ENCODE measurements around the gene IFNG. TPM values are rescaled to one million over a fixed set of nuclear protein-coding genes. Genes with fewer than 3 reads are reported as not detected.
"Not testable (repeated sequence)": the region's sequence is repeated elsewhere in the genome, so short reads cannot be mapped to it uniquely, and the experiment has no call there.

The IFNG gene
- total RNA-seq (1.2 TPM), polyA plus RNA-seq (1.9 TPM)
- long read RNA-seq, donor 1, result 0 reads
- long read RNA-seq, donor 2, result 0 reads
- long read RNA-seq, donor 3, result 0 reads
- long read RNA-seq, donor 4, result 0 reads
- long read RNA-seq, donor 5, partial matches to known transcripts, result 0 of 1 reads
- long read RNA-seq, donor 5, other reads (novel, unspliced or antisense), result 0 of 1 reads
- long read RNA-seq, donor 6, result 0 reads
- long read RNA-seq, donor 7, result 0 reads
- long read RNA-seq, donor 8, result 0 reads
- long read RNA-seq, donor 9, result 0 reads
- long read RNA-seq, donor 10, result 0 reads

DNA sequence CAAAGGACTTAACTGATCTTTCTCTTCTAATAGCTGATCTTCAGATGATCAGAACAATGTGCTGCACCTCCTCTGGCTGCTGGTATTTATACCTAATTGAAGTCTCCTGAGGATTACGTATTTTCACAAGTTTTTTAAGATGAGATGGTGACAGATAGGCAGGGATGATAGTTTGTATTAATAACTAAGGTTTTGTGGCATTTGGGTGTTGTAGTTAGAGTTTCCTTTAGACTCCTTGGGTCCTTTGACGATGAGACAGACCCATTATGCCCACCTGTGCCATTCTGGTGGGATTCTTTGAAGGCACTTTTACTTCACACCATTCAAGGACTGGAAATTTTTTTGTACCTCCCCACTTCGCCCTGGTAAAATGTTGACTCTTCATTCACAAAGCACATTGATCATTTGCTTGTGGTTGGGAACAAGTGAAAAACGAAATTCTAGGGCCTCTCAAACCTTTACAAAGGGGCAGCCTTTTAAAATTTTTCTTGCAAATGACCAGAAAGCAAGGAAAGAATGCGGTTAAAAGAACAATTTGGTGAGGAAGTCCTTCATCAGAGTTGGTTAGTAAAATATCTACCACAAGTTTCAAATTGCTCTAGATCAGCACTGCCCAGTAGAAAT, at the start of gene IFNG:
Gene IFNG (minus strand): TSS at position 60 of the 624 bp plus-strand sequence. CDS start 125 bp downstream, outside the sequence.
- DNase-seq (ENCODE audit: low read depth in 6 of 9, low spot score in 9 of 9), result no peak
- no peaks in the 10 kb centered on the region for H3K4me1 ChIP-seq (ENCODE audit: control insufficient read depth in 2 of 2, insufficient read depth in 2 of 2, low read length in 2 of 2)
- H3K4me3 ChIP-seq (ENCODE audit: low read length in 2 of 2), result no peak within 1 kb of the TSS
- no peaks in the 10 kb centered on the region for H3K36me3 ChIP-seq (ENCODE audit: control insufficient read depth in 2 of 2, insufficient read depth in 2 of 2, low read length in 1 of 2)
- H3K9me3 ChIP-seq (ENCODE audit: control insufficient read depth in 2 of 2, insufficient read depth in 1 of 2, low read length in 1 of 2), result no peaks in the 10 kb centered on the region
- no peaks in the 10 kb centered on the region for H3K27me3 ChIP-seq (ENCODE audit: control insufficient read depth in 2 of 2, insufficient read depth in 1 of 2, low read length in 1 of 2)
- no peak within 1 kb of the TSS for H3K27ac ChIP-seq (ENCODE audit: low read depth in 1 of 2, low read length in 1 of 2)
- WGBS, result 88% methylated on average over 5 of the region's 5 CpGs

GRCh38 chr12:68209048-68209728, 49.6 kb upstream of the IFNG start:
- H3K9me3 ChIP-seq (ENCODE audit: control insufficient read depth in 2 of 2, insufficient read depth in 1 of 2, low read length in 1 of 2); H3K27ac ChIP-seq (ENCODE audit: low read depth in 1 of 2, low read length in 1 of 2); DNase-seq (ENCODE audit: low read depth in 6 of 9, low spot score in 9 of 9); H3K4me1 ChIP-seq (ENCODE audit: control insufficient read depth in 2 of 2, insufficient read depth in 2 of 2, low read length in 2 of 2); H3K4me3 ChIP-seq (ENCODE audit: low read length in 2 of 2); H3K27me3 ChIP-seq (ENCODE audit: control insufficient read depth in 2 of 2, insufficient read depth in 1 of 2, low read length in 1 of 2); H3K36me3 ChIP-seq (ENCODE audit: control insufficient read depth in 2 of 2, insufficient read depth in 2 of 2, low read length in 1 of 2): not testable (repeated sequence)
- WGBS, result 88% methylated on average over 12 of the region's 12 CpGs

DNA sequence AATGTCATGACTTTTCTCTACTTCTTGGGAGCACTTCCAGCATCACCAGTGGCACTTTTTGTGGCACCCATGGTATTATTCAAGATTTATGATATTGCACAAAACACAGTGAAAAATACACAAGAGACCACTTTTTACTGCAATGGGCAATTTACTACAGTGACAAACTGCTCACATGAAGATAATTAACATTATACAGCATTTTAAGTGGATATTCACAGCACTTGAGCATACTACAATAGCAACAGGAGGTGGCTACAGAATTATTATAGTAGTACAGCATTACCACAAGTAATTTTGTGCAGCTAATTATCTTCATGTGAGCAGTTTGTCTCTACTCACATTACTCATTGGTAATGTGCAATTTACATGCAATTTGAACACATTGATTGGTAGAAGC, 47.7 kb upstream of the IFNG start:
- H3K4me3 ChIP-seq (ENCODE audit: low read length in 2 of 2), result no peak overlapping the region
- H3K9me3 ChIP-seq (ENCODE audit: control insufficient read depth in 2 of 2, insufficient read depth in 1 of 2, low read length in 1 of 2), result no peaks in the 10 kb centered on the region
- no peak overlapping the region for H3K27ac ChIP-seq (ENCODE audit: low read depth in 1 of 2, low read length in 1 of 2)
- no peaks in the 10 kb centered on the region for H3K36me3 ChIP-seq (ENCODE audit: control insufficient read depth in 2 of 2, insufficient read depth in 2 of 2, low read length in 1 of 2)
- H3K27me3 ChIP-seq (ENCODE audit: control insufficient read depth in 2 of 2, insufficient read depth in 1 of 2, low read length in 1 of 2), result no peaks in the 10 kb centered on the region
- H3K4me1 ChIP-seq (ENCODE audit: control insufficient read depth in 2 of 2, insufficient read depth in 2 of 2, low read length in 2 of 2), result peaks cover 0 to 2% of the 10 kb centered on the region in 2 donors
- no peak for DNase-seq (ENCODE audit: low read depth in 6 of 9, low spot score in 9 of 9)

GRCh38 chr12:68206446-68206845, 46.9 kb upstream of the IFNG start:
- no peaks in the 10 kb centered on the region for H3K9me3 ChIP-seq (ENCODE audit: control insufficient read depth in 2 of 2, insufficient read depth in 1 of 2, low read length in 1 of 2)
- no peak overlapping the region for H3K27ac ChIP-seq (ENCODE audit: low read depth in 1 of 2, low read length in 1 of 2)
- peaks cover 0 to 2% of the 10 kb centered on the region in 2 donors for H3K4me1 ChIP-seq (ENCODE audit: control insufficient read depth in 2 of 2, insufficient read depth in 2 of 2, low read length in 2 of 2)
- H3K36me3 ChIP-seq (ENCODE audit: control insufficient read depth in 2 of 2, insufficient read depth in 2 of 2, low read length in 1 of 2), result no peaks in the 10 kb centered on the region
- no peaks in the 10 kb centered on the region for H3K27me3 ChIP-seq (ENCODE audit: control insufficient read depth in 2 of 2, insufficient read depth in 1 of 2, low read length in 1 of 2)
- WGBS, result 55% methylated on average over 1 of the region's 1 CpG
- no peak for DNase-seq (ENCODE audit: low read depth in 6 of 9, low spot score in 9 of 9)
- H3K4me3 ChIP-seq (ENCODE audit: low read length in 2 of 2), result no peak overlapping the region

DNA sequence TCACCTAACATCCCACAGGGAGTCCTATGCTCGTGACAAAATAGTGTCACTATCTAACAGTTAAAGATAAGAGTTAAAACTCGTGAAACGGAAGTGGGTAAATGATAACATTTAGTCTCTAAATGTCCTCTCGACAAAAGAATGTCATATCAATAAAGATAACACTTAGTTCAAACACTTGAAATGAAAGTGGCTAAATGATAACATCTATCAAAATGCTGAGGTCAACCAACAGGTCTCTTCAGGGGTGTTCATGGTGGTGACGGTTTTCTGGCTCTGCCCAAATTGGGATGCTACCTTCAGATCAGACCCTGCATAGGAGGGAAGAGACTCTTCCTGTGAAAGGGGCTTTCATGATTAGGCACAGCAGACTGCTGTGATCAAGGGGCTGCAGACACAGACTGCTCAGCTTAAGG, 43.9 kb upstream of the IFNG start:
- H3K4me3 ChIP-seq (ENCODE audit: low read length in 2 of 2), result no peak overlapping the region
- H3K27ac ChIP-seq (ENCODE audit: low read depth in 1 of 2, low read length in 1 of 2), result no peak overlapping the region
- DNase-seq (ENCODE audit: low read depth in 6 of 9, low spot score in 9 of 9), result peak in 2 of 9 donors; percentile 14 to 24
- WGBS, result 81% methylated on average over 5 of the region's 5 CpGs
- H3K36me3 ChIP-seq (ENCODE audit: control insufficient read depth in 2 of 2, insufficient read depth in 2 of 2, low read length in 1 of 2), result no peaks in the 10 kb centered on the region
- peaks cover 2 to 11% of the 10 kb centered on the region in 2 donors for H3K4me1 ChIP-seq (ENCODE audit: control insufficient read depth in 2 of 2, insufficient read depth in 2 of 2, low read length in 2 of 2)
- no peaks in the 10 kb centered on the region for H3K27me3 ChIP-seq (ENCODE audit: control insufficient read depth in 2 of 2, insufficient read depth in 1 of 2, low read length in 1 of 2)
- H3K9me3 ChIP-seq (ENCODE audit: control insufficient read depth in 2 of 2, insufficient read depth in 1 of 2, low read length in 1 of 2), result peaks cover 0 to 3% of the 10 kb centered on the region in 2 donors

DNA sequence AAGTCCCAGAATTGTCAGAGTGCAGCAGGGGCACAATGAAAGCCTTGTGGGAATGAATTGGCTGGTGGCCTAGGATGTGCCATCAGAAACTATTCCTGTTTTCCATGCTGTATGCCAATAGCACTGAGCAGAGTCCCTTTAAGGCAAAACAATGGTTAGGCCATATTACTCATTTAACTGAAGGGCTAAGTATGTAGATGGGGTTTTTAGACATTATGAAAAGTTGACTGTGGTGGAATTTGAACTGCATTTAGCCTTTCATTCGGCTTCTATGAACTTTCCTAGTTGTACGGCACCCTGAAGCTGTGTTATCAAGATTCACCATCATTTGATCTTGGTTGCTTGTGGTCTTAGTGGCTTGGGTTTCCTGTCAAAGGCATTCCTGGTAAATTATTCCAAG, 41.3 kb upstream of the IFNG start:
- Histone ChIP-seq H3K9me3 (ENCODE audit: control insufficient read depth in 2 of 2, insufficient read depth in 1 of 2, low read length in 1 of 2) (peaks cover 0 to 3% of the 10 kb centered on the region in 2 donors), H3K27me3 (ENCODE audit: control insufficient read depth in 2 of 2, insufficient read depth in 1 of 2, low read length in 1 of 2) (no peaks in the 10 kb centered on the region), H3K36me3 (ENCODE audit: control insufficient read depth in 2 of 2, insufficient read depth in 2 of 2, low read length in 1 of 2) (no peaks in the 10 kb centered on the region), H3K4me1 (ENCODE audit: control insufficient read depth in 2 of 2, insufficient read depth in 2 of 2, low read length in 2 of 2) (peaks cover 2 to 11% of the 10 kb centered on the region in 2 donors), H3K27ac (ENCODE audit: low read depth in 1 of 2, low read length in 1 of 2) (no peak overlapping the region), H3K4me3 (ENCODE audit: low read length in 2 of 2) (no peak overlapping the region)
- DNase-seq (ENCODE audit: low read depth in 6 of 9, low spot score in 9 of 9), result peak in 1 of 9 donors; percentile 13
- WGBS, result 17% methylated on average over 2 of the region's 2 CpGs

DNA sequence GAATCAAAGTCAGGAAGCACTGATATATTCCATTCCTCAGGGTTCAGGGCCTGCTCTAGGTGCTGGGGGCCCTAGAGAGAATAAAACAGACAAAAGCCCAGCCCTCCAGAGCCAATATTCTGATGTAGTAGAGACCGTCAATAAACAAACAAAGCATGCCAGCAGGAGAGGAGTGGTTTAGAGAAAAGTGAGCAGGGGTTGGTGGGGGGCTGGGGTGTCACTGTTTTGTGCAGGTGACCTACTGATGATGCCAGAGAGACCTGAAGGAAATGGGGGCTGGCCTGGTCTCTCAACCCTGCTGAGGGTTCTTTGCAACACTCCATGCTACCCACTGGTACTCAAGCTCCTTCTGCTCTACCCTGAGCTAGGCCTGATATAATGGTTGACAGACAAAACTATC, 39.6 kb upstream of the IFNG start:
- DNase-seq (ENCODE audit: low read depth in 6 of 9, low spot score in 9 of 9), result no peak
- Histone ChIP-seq H3K9me3 (ENCODE audit: control insufficient read depth in 2 of 2, insufficient read depth in 1 of 2, low read length in 1 of 2) (peaks cover 0 to 3% of the 10 kb centered on the region in 2 donors), H3K27me3 (ENCODE audit: control insufficient read depth in 2 of 2, insufficient read depth in 1 of 2, low read length in 1 of 2) (no peaks in the 10 kb centered on the region), H3K36me3 (ENCODE audit: control insufficient read depth in 2 of 2, insufficient read depth in 2 of 2, low read length in 1 of 2) (no peaks in the 10 kb centered on the region), H3K4me3 (ENCODE audit: low read length in 2 of 2) (no peak overlapping the region), H3K4me1 (ENCODE audit: control insufficient read depth in 2 of 2, insufficient read depth in 2 of 2, low read length in 2 of 2) (peaks cover 2 to 11% of the 10 kb centered on the region in 2 donors), H3K27ac (ENCODE audit: low read depth in 1 of 2, low read length in 1 of 2) (no peak overlapping the region)
- 98% methylated on average over 1 of the region's 1 CpG for whole genome bisulfite sequencing

- no peak for DNase-seq (ENCODE audit: low read depth in 6 of 9, low spot score in 9 of 9)
- Histone ChIP-seq H3K36me3 (ENCODE audit: control insufficient read depth in 2 of 2, insufficient read depth in 2 of 2, low read length in 1 of 2) (no peaks in the 10 kb centered on the region), H3K27ac (ENCODE audit: low read depth in 1 of 2, low read length in 1 of 2) (no peak overlapping the region), H3K4me1 (ENCODE audit: control insufficient read depth in 2 of 2, insufficient read depth in 2 of 2, low read length in 2 of 2) (peaks cover 2 to 11% of the 10 kb centered on the region in 2 donors), H3K9me3 (ENCODE audit: control insufficient read depth in 2 of 2, insufficient read depth in 1 of 2, low read length in 1 of 2) (peaks cover 0 to 3% of the 10 kb centered on the region in 2 donors), H3K27me3 (ENCODE audit: control insufficient read depth in 2 of 2, insufficient read depth in 1 of 2, low read length in 1 of 2) (no peaks in the 10 kb centered on the region), H3K4me3 (ENCODE audit: low read length in 2 of 2) (no peak overlapping the region)
- 96% methylated on average over 12 of the region's 12 CpGs for WGBS
These were observed 39.1 kb upstream of the IFNG start for GRCh38 chr12:68198507-68199086.

- no peaks in the 10 kb centered on the region for H3K4me1 ChIP-seq (ENCODE audit: control insufficient read depth in 2 of 2, insufficient read depth in 2 of 2, low read length in 2 of 2)
- no peak overlapping the region for H3K4me3 ChIP-seq (ENCODE audit: low read length in 2 of 2)
- H3K9me3 ChIP-seq (ENCODE audit: control insufficient read depth in 2 of 2, insufficient read depth in 1 of 2, low read length in 1 of 2), result no peaks in the 10 kb centered on the region
- H3K27ac ChIP-seq (ENCODE audit: low read depth in 1 of 2, low read length in 1 of 2), result no peak overlapping the region
- no peak for DNase-seq (ENCODE audit: low read depth in 6 of 9, low spot score in 9 of 9)
- H3K27me3 ChIP-seq (ENCODE audit: control insufficient read depth in 2 of 2, insufficient read depth in 1 of 2, low read length in 1 of 2), result no peaks in the 10 kb centered on the region
- H3K36me3 ChIP-seq (ENCODE audit: control insufficient read depth in 2 of 2, insufficient read depth in 2 of 2, low read length in 1 of 2), result no peaks in the 10 kb centered on the region
These were observed 30.8 kb upstream of the IFNG start for GRCh38 chr12:68190301-68190700.

All from thymus (tissue), 14 donors.